ENCODE measurements around the gene NUDT1.
"Not testable (repeated sequence)": the region's sequence is repeated elsewhere in the genome, so short reads cannot be mapped to it uniquely, and the experiment has no call there.

The NUDT1 gene

GRCh38 chr7:2269089-2269990 is 27.3 kb downstream of the NUDT1 start:
- H3K27me3 Mint-ChIP-seq; H3K9me3 Mint-ChIP-seq; H3K27ac Mint-ChIP-seq; H3K4me3 Mint-ChIP-seq; intact Hi-C loops (cut with micrococcal nuclease): not testable (repeated sequence)
- peaks cover 12% of the 10 kb centered on the region for H3K4me1 Mint-ChIP-seq (ENCODE audit: low read depth)
- H3K36me3 Mint-ChIP-seq (ENCODE audit: low read depth), result peaks cover 82% of the 10 kb centered on the region

GRCh38 chr7:2269991-2270460 is 28.0 kb downstream of the NUDT1 start:
- Mint-ChIP-seq H3K27me3 (no peaks in the 10 kb centered on the region), H3K4me1 (ENCODE audit: low read depth) (peaks cover 5% of the 10 kb centered on the region), H3K27ac (no peak overlapping the region), H3K9me3 (no peaks in the 10 kb centered on the region), H3K36me3 (ENCODE audit: low read depth) (peaks cover 82% of the 10 kb centered on the region), H3K4me3 (no peak overlapping the region)
- intact Hi-C loops (cut with micrococcal nuclease), result no loop called here

GRCh38 chr7:2270495-2270894 is 28.5 kb downstream of the NUDT1 start:
- Mint-ChIP-seq H3K4me1 (ENCODE audit: low read depth) (peaks cover under 1% of the 10 kb centered on the region), H3K36me3 (ENCODE audit: low read depth) (peaks cover 82% of the 10 kb centered on the region), H3K27me3 (no peaks in the 10 kb centered on the region), H3K27ac (no peak overlapping the region), H3K4me3 (no peak overlapping the region), H3K9me3 (no peaks in the 10 kb centered on the region)
- intact Hi-C loops (cut with micrococcal nuclease), result no loop called here

- Mint-ChIP-seq H3K9me3 (no peaks in the 10 kb centered on the region), H3K27me3 (no peaks in the 10 kb centered on the region), H3K36me3 (ENCODE audit: low read depth) (peaks cover 82% of the 10 kb centered on the region), H3K4me1 (ENCODE audit: low read depth) (no peaks in the 10 kb centered on the region), H3K27ac (no peak overlapping the region), H3K4me3 (no peak overlapping the region)
- intact Hi-C loops (cut with micrococcal nuclease), result no loop called here
Measured at GRCh38 chr7:2271273-2272026, 29.4 kb downstream of the NUDT1 start.

GRCh38 chr7:2272031-2272430 is 30.0 kb downstream of the NUDT1 start:
- intact Hi-C loops (cut with micrococcal nuclease), result no loop called here
- Mint-ChIP-seq H3K36me3 (ENCODE audit: low read depth) (peaks cover 82% of the 10 kb centered on the region), H3K9me3 (no peaks in the 10 kb centered on the region), H3K4me3 (no peak overlapping the region), H3K4me1 (ENCODE audit: low read depth) (no peaks in the 10 kb centered on the region), H3K27ac (no peak overlapping the region), H3K27me3 (no peaks in the 10 kb centered on the region)

- intact Hi-C loops (cut with micrococcal nuclease), result no loop called here
- H3K4me3 Mint-ChIP-seq, result no peak overlapping the region
- no peaks in the 10 kb centered on the region for H3K9me3 Mint-ChIP-seq
Measured at GRCh38 chr7:2273866-2274265, 31.8 kb downstream of the NUDT1 start.

GRCh38 chr7:2274666-2275065 is 32.6 kb downstream of the NUDT1 start:
- H3K4me1 Mint-ChIP-seq (ENCODE audit: low read depth), result no peaks in the 10 kb centered on the region
- H3K9me3 Mint-ChIP-seq, result no peaks in the 10 kb centered on the region
- H3K27ac Mint-ChIP-seq, result no peak overlapping the region
- intact Hi-C loops (cut with micrococcal nuclease), result no loop called here
- no peak overlapping the region for H3K4me3 Mint-ChIP-seq
- no peaks in the 10 kb centered on the region for H3K27me3 Mint-ChIP-seq
- peaks cover 96% of the 10 kb centered on the region for H3K36me3 Mint-ChIP-seq (ENCODE audit: low read depth)

More at GRCh38 chr7:2273866-2274265, 31.8 kb downstream of the NUDT1 start:
- Mint-ChIP-seq H3K27ac (no peak overlapping the region), H3K36me3 (ENCODE audit: low read depth) (peaks cover 96% of the 10 kb centered on the region), H3K27me3 (no peaks in the 10 kb centered on the region), H3K4me1 (ENCODE audit: low read depth) (no peaks in the 10 kb centered on the region)

- Mint-ChIP-seq H3K4me1 (ENCODE audit: low read depth) (peaks cover 3% of the 10 kb centered on the region), H3K9me3 (no peaks in the 10 kb centered on the region), H3K36me3 (ENCODE audit: low read depth) (peaks cover 96% of the 10 kb centered on the region), H3K4me3 (no peak overlapping the region), H3K27me3 (no peaks in the 10 kb centered on the region), H3K27ac (no peak overlapping the region)
- intact Hi-C loops (cut with micrococcal nuclease), result no loop called here
Measured at GRCh38 chr7:2275101-2275500, 33.1 kb downstream of the NUDT1 start.

- Mint-ChIP-seq H3K9me3 (no peaks in the 10 kb centered on the region), H3K27ac (no peak overlapping the region), H3K4me3 (no peak overlapping the region), H3K4me1 (ENCODE audit: low read depth) (peaks cover 5% of the 10 kb centered on the region), H3K27me3 (no peaks in the 10 kb centered on the region), H3K36me3 (ENCODE audit: low read depth) (peaks cover 90% of the 10 kb centered on the region)
- intact Hi-C loops (cut with micrococcal nuclease), result no loop called here
Measured at GRCh38 chr7:2276107-2276506, 34.1 kb downstream of the NUDT1 start.

- no peak overlapping the region for H3K4me3 Mint-ChIP-seq
- intact Hi-C loops (cut with micrococcal nuclease), result no loop called here
- H3K27ac Mint-ChIP-seq, result no peak overlapping the region
Measured at GRCh38 chr7:2278026-2278425, 36.0 kb downstream of the NUDT1 start.

GRCh38 chr7:2279896-2280295 is 37.9 kb downstream of the NUDT1 start:
- Mint-ChIP-seq H3K27ac (no peak overlapping the region), H3K36me3 (ENCODE audit: low read depth) (peaks cover 90% of the 10 kb centered on the region)

More at GRCh38 chr7:2278026-2278425, 36.0 kb downstream of the NUDT1 start:
- no peaks in the 10 kb centered on the region for H3K9me3 Mint-ChIP-seq
- H3K36me3 Mint-ChIP-seq (ENCODE audit: low read depth), result peaks cover 90% of the 10 kb centered on the region
- H3K4me1 Mint-ChIP-seq (ENCODE audit: low read depth), result peaks cover 24% of the 10 kb centered on the region
- H3K27me3 Mint-ChIP-seq, result no peaks in the 10 kb centered on the region

GRCh38 chr7:2280424-2280823 is 38.4 kb downstream of the NUDT1 start:
- Mint-ChIP-seq H3K9me3 (no peaks in the 10 kb centered on the region), H3K4me3 (no peak overlapping the region), H3K27ac (no peak overlapping the region), H3K36me3 (ENCODE audit: low read depth) (peaks cover 90% of the 10 kb centered on the region), H3K4me1 (ENCODE audit: low read depth) (peaks cover 37% of the 10 kb centered on the region), H3K27me3 (no peaks in the 10 kb centered on the region)
- intact Hi-C loops (cut with micrococcal nuclease), result no loop called here

More at GRCh38 chr7:2279896-2280295, 37.9 kb downstream of the NUDT1 start:
- Mint-ChIP-seq H3K27me3 (no peaks in the 10 kb centered on the region), H3K9me3 (no peaks in the 10 kb centered on the region), H3K4me3 (no peak overlapping the region), H3K4me1 (ENCODE audit: low read depth) (peaks cover 35% of the 10 kb centered on the region)
- intact Hi-C loops (cut with micrococcal nuclease), result no loop called here

GRCh38 chr7:2281541-2281940 is 39.5 kb downstream of the NUDT1 start:
- H3K4me1 Mint-ChIP-seq (ENCODE audit: low read depth), result peaks cover 43% of the 10 kb centered on the region
- peak overlapping the region; percentile 6 for H3K27ac Mint-ChIP-seq
- no peak overlapping the region for H3K4me3 Mint-ChIP-seq
- intact Hi-C loops (cut with micrococcal nuclease), result no loop called here
- no peaks in the 10 kb centered on the region for H3K27me3 Mint-ChIP-seq
- no peaks in the 10 kb centered on the region for H3K9me3 Mint-ChIP-seq
- H3K36me3 Mint-ChIP-seq (ENCODE audit: low read depth), result peaks cover 88% of the 10 kb centered on the region

- Mint-ChIP-seq H3K27me3 (no peaks in the 10 kb centered on the region), H3K4me3 (no peak overlapping the region), H3K4me1 (ENCODE audit: low read depth) (peaks cover 43% of the 10 kb centered on the region), H3K27ac (peak overlapping the region; percentile 6), H3K36me3 (ENCODE audit: low read depth) (peaks cover 82% of the 10 kb centered on the region), H3K9me3 (no peaks in the 10 kb centered on the region)
- intact Hi-C loops (cut with micrococcal nuclease), result no loop called here
Measured at GRCh38 chr7:2282185-2282751, 40.2 kb downstream of the NUDT1 start.
